Karpas-422 (cell line): ENCODE results near the gene SUSD4. TPM values are rescaled to one million over a fixed set of nuclear protein-coding genes. Genes with fewer than 3 reads are reported as not detected.
A peak's percentile ranks its signal among the peaks of the same experiment; 100 is the strongest.
"Not testable (repeated sequence)": the region's sequence is repeated elsewhere in the genome, so short reads cannot be mapped to it uniquely, and the experiment has no call there.

Source experiments
- DNase-seq: peaks from one replicate; pipeline ENCODE4 v3.0.0-alpha.2; 2015
- H2AFZ ChIP-seq: fragments of 200-600 bp; sonication (generic); 2 replicates; pipeline ENCODE4 v1.6.1; 2014; ENCODE audit warnings: antibody characterized with exemption, low read length, mixed read lengths
- H3K27ac ChIP-seq: fragments of 200-600 bp; sonication (generic); 2 replicates; pipeline ENCODE4 v1.5.1; 2014; ENCODE audit warnings: mild to moderate bottlenecking, low read length, moderate library complexity
- H3K27me3 ChIP-seq: fragments of 200-600 bp; sonication (generic); 2 replicates; pipeline ENCODE4 v1.6.1; 2014; ENCODE audit warnings: low read length, mixed read lengths
- H3K36me3 ChIP-seq: fragments of 200-600 bp; sonication (generic); 2 replicates; pipeline ENCODE4 v1.6.1; 2014; ENCODE audit warnings: low read length, mixed read lengths; ENCODE audit not compliant: insufficient read depth
- H3K4me1 ChIP-seq: fragments of 200-600 bp; sonication (generic); 2 replicates; pipeline ENCODE4 v1.6.1; 2014; ENCODE audit warnings: mild to moderate bottlenecking, low read length, mixed read lengths
- H3K4me2 ChIP-seq: fragments of 200-600 bp; sonication (generic); 2 replicates; pipeline ENCODE4 v1.6.1; 2014; ENCODE audit warnings: low read length, low read depth, mild to moderate bottlenecking; ENCODE audit not compliant: poor library complexity, severe bottlenecking
- H3K4me3 ChIP-seq: fragments of 200-600 bp; sonication (generic); 2 replicates; pipeline ENCODE4 v1.5.1; 2014; ENCODE audit warnings: mild to moderate bottlenecking, antibody characterized with exemption, low read length, mixed read lengths
- H3K79me2 ChIP-seq: fragments of 200-600 bp; sonication (generic); 2 replicates; pipeline ENCODE4 v1.6.1; 2014; ENCODE audit warnings: mild to moderate bottlenecking, low read length, mixed read lengths
- H3K9ac ChIP-seq: fragments of 200-600 bp; sonication (generic); 2 replicates; pipeline ENCODE4 v1.6.0; 2014; ENCODE audit warnings: low read length
- H3K9me2 ChIP-seq: fragments of 200-600 bp; sonication (generic), shearing (Covaris generic); replicated peaks from 2 replicates; pipeline ENCODE4 v1.6.0; 2014; ENCODE audit warnings: mild to moderate bottlenecking, low read length, moderate library complexity; ENCODE audit not compliant: insufficient read depth
- H3K9me3 ChIP-seq: fragments of 300-700, 200-600 bp; sonication (generic); 2 replicates; pipeline ENCODE4 v1.6.1; 2014; ENCODE audit warnings: low read length, mixed read lengths
- H4K20me1 ChIP-seq: fragments of 200-600 bp; sonication (generic); 2 replicates; pipeline ENCODE4 v1.6.1; 2014; ENCODE audit warnings: mild to moderate bottlenecking, antibody characterized with exemption, low read length, low read depth; ENCODE audit not compliant: insufficient read depth
- total RNA-seq: library from RNA; depleted of rRNA; stranded (reverse); fragments of >200 nt; shearing (Covaris generic); gene quantifications from 2 replicates; pipeline ENCODE4 v1.2.3, GENCODE V29; 2014; ENCODE audit warnings: low replicate concordance

The SUSD4 gene
- total RNA-seq, 1 experiment from 2014 or later = 0.34 TPM

DNA sequence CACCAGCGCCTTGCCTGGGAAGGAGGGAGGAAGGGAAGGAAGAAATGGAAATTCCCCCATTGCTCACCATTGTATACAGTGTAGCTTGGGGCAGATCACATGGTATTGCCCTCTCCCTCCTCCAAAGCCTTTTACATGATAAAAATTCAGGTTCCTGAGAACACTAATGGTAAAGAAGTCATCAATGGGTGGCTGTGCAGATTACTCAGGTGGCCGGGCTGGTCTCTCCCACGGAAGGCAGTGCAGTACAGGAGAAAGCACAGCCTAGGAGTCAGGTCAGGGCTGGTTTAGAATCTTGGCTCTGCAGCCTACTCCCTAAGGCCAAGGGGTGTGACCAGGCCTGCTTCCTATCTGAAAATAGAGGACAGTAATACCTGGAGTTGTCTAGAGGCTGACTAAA is 107.9 kb downstream of the SUSD4 start:
- no peaks in the 10 kb centered on the region for H3K9me3 ChIP-seq
- no peaks in the 10 kb centered on the region for H3K9me2 ChIP-seq
- H3K27me3 ChIP-seq = no peaks in the 10 kb centered on the region; the same call in 1 of the 2 replicates
- no peak overlapping the region for H3K9ac ChIP-seq
- peak overlapping the region; percentile 46 for H3K4me2 ChIP-seq
- no peak overlapping the region for H2AFZ ChIP-seq
- peaks cover 78% of the 10 kb centered on the region for H3K4me1 ChIP-seq
- no peak overlapping the region for H3K27ac ChIP-seq
- H3K36me3 ChIP-seq = no peaks in the 10 kb centered on the region
- DNase-seq = no peak
- H3K79me2 ChIP-seq = no peaks in the 10 kb centered on the region
- no peak overlapping the region for H3K4me3 ChIP-seq
- H4K20me1 ChIP-seq = no peaks in the 10 kb centered on the region

DNA sequence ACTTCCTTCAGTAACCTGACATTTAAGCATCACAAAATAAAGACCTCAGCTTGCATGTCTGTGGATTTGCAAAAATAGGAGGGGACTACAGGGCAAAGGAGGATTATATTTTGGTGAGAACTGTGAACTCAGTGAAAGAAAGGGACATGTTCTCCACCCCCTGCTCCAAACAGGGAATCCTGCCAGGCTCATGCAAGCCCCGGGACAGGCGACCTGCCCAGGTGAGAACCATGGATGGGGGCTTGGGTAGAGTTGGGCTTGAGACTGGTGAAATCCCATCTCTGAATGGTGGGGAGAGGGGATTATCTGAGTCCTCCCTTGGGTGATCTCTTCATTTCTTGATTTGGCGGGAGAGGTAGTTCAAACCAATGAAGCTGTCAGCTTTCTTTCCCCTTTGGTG is 110.1 kb downstream of the SUSD4 start:
- no peak overlapping the region for H3K4me3 ChIP-seq
- H2AFZ ChIP-seq = no peak overlapping the region
- no peaks in the 10 kb centered on the region for H3K36me3 ChIP-seq
- no peak overlapping the region for H3K27ac ChIP-seq
- H3K4me1 ChIP-seq = peaks cover 75% of the 10 kb centered on the region
- H3K9ac ChIP-seq = no peak overlapping the region
- H3K4me2 ChIP-seq = no peak overlapping the region
- no peaks in the 10 kb centered on the region for H3K9me3 ChIP-seq
- H4K20me1 ChIP-seq = no peaks in the 10 kb centered on the region
- no peak for DNase-seq
- no peaks in the 10 kb centered on the region for H3K79me2 ChIP-seq
- H3K27me3 ChIP-seq = no peaks in the 10 kb centered on the region; the same call in 1 of the 2 replicates
- H3K9me2 ChIP-seq = no peaks in the 10 kb centered on the region

- not testable (repeated sequence) for H3K4me3 ChIP-seq, DNase-seq, H2AFZ ChIP-seq, H3K79me2 ChIP-seq, H3K36me3 ChIP-seq, H3K9ac ChIP-seq, H3K27me3 ChIP-seq, H3K9me3 ChIP-seq, H3K4me2 ChIP-seq, H3K9me2 ChIP-seq, H4K20me1 ChIP-seq, H3K27ac ChIP-seq
- peaks cover 70% of the 10 kb centered on the region for H3K4me1 ChIP-seq
Measured at GRCh38 chr1:223251387-223251786, 112.6 kb downstream of the SUSD4 start.

DNA sequence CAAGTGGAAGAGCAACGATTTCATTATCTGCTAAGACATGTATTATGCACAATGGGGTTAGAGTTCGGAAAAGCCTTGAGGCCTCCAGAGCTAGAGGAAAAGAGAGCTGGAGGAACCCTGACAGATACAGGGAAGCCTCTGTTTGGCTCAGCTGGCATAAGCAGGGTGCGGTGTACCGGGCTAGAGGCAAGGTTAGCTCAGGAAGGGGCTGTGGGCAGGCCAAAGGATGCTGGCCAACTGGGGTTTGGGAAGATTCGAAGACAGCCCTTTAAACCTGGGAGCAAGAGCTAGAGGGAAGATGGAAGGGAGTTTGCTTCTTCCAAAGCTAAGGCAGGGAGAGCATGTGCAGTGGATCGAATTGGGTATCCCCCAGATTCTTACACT is 113.4 kb downstream of the SUSD4 start:
- H3K36me3 ChIP-seq = no peaks in the 10 kb centered on the region

GRCh38 chr1:223249854-223250631 is 113.9 kb downstream of the SUSD4 start:
- no peak for DNase-seq
- peaks cover 61% of the 10 kb centered on the region for H3K4me1 ChIP-seq
- no peak overlapping the region for H3K27ac ChIP-seq
- H3K4me2 ChIP-seq = peak overlapping the region; percentile 36
- H3K9ac ChIP-seq = no peak overlapping the region
- H2AFZ ChIP-seq = no peak overlapping the region
- no peaks in the 10 kb centered on the region for H3K36me3 ChIP-seq
- H3K4me3 ChIP-seq = peak overlapping the region; percentile 3; the same call in 1 of the 2 replicates
- no peaks in the 10 kb centered on the region for H4K20me1 ChIP-seq
- no peaks in the 10 kb centered on the region for H3K9me2 ChIP-seq
- no peaks in the 10 kb centered on the region; the same call in 1 of the 2 replicates for H3K27me3 ChIP-seq
- no peaks in the 10 kb centered on the region for H3K79me2 ChIP-seq
- no peaks in the 10 kb centered on the region for H3K9me3 ChIP-seq

More for the DNA sequence above, 113.4 kb downstream of the SUSD4 start:
- no peaks in the 10 kb centered on the region for H3K9me2 ChIP-seq
- no peak overlapping the region for H2AFZ ChIP-seq
- H3K9me3 ChIP-seq = no peaks in the 10 kb centered on the region
- no peaks in the 10 kb centered on the region for H4K20me1 ChIP-seq
- H3K4me1 ChIP-seq = peaks cover 62% of the 10 kb centered on the region
- H3K4me3 ChIP-seq = no peak overlapping the region
- no peak overlapping the region for H3K27ac ChIP-seq
- no peaks in the 10 kb centered on the region; the same call in 1 of the 2 replicates for H3K27me3 ChIP-seq
- DNase-seq = no peak
- H3K79me2 ChIP-seq = no peaks in the 10 kb centered on the region
- H3K4me2 ChIP-seq = no peak overlapping the region
- no peak overlapping the region for H3K9ac ChIP-seq

- Histone ChIP-seq H3K27me3 (no peaks in the 10 kb centered on the region), H3K4me3 (no peak overlapping the region), H3K9me2 (no peaks in the 10 kb centered on the region), H3K36me3 (no peaks in the 10 kb centered on the region), H2AFZ (no peak overlapping the region), H3K9me3 (no peaks in the 10 kb centered on the region), H3K4me1 (peaks cover 61% of the 10 kb centered on the region), H3K4me2 (no peak overlapping the region), H3K27ac (no peak overlapping the region), H3K79me2 (no peaks in the 10 kb centered on the region), H4K20me1 (no peaks in the 10 kb centered on the region), H3K9ac (no peak overlapping the region)
- DNase-seq = peak; percentile 49
Measured at GRCh38 chr1:223248770-223249140, 115.2 kb downstream of the SUSD4 start.

GRCh38 chr1:223248001-223248769 is 115.8 kb downstream of the SUSD4 start:
- H4K20me1 ChIP-seq = no peaks in the 10 kb centered on the region
- no peaks in the 10 kb centered on the region for H3K9me3 ChIP-seq
- no peaks in the 10 kb centered on the region for H3K27me3 ChIP-seq
- no peak overlapping the region for H3K4me3 ChIP-seq
- H3K27ac ChIP-seq = no peak overlapping the region
- H3K79me2 ChIP-seq = no peaks in the 10 kb centered on the region
- peaks cover 61% of the 10 kb centered on the region for H3K4me1 ChIP-seq
- H2AFZ ChIP-seq = no peak overlapping the region
- H3K36me3 ChIP-seq = no peaks in the 10 kb centered on the region
- no peak overlapping the region for H3K4me2 ChIP-seq
- DNase-seq = no peak
- H3K9ac ChIP-seq = no peak overlapping the region
- no peaks in the 10 kb centered on the region for H3K9me2 ChIP-seq

DNA sequence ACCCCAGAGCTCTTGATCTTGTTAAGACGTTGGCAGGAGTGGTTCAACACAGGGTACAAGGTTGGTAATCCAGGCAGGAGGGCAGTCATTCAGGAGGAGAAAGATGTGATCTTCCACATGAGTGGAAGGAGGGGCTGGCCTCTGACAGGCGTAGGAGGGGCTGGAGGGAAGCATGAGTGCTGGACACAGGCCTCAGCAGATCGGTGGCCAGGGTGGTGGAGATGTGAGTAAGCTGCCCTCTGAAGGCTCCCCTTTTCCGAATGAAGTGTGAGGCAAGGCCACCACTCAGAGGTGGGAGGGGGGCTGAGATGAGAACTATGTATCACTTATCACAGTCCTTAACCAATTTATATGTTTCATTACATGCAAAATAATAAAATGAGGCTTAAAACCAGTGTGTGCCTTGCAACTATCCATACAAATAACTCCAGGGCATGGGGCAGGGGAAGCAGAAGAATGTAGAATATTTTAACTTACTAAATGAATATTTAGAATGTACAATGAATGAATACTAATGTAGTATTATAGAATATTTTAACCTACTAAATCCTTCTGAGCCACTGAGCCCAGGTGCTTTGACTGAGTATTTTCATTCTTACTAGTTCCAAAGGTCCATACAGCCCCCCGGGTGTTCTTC is 117.4 kb downstream of the SUSD4 start:
- peaks cover 64% of the 10 kb centered on the region for H3K4me1 ChIP-seq
- H3K4me3 ChIP-seq = no peak overlapping the region
- H4K20me1 ChIP-seq = no peaks in the 10 kb centered on the region
- H3K79me2 ChIP-seq = no peaks in the 10 kb centered on the region
- H2AFZ ChIP-seq = no peak overlapping the region
- no peak overlapping the region for H3K4me2 ChIP-seq
- no peaks in the 10 kb centered on the region for H3K9me3 ChIP-seq
- no peaks in the 10 kb centered on the region for H3K36me3 ChIP-seq
- H3K27ac ChIP-seq = no peak overlapping the region
- DNase-seq = no peak
- H3K27me3 ChIP-seq = no peaks in the 10 kb centered on the region
- no peak overlapping the region for H3K9ac ChIP-seq
- H3K9me2 ChIP-seq = no peaks in the 10 kb centered on the region
